Panc1 (cell line): ENCODE data around the gene CREM.

ENCODE experiments used
- REST ChIP-seq, 2 experiments: IDR thresholded peaks; 2 replicates each; pipeline ENCODE4 v1.6.1; 2011 to 2012; ENCODE audit warnings: low read depth in 2 of 2, control low read depth in 1 of 2, low read length in 1 of 2, mild to moderate bottlenecking in 1 of 2, moderate library complexity in 1 of 2; ENCODE audit not compliant: insufficient read depth in 1 of 2
- TF ChIP-seq, protein P1 (sequence below): fragments of 450-650 bp; IDR thresholded peaks from 2 replicates; pipeline ENCODE4 v1.5.1; 2017; ENCODE audit warnings: mild to moderate bottlenecking

DNA sequence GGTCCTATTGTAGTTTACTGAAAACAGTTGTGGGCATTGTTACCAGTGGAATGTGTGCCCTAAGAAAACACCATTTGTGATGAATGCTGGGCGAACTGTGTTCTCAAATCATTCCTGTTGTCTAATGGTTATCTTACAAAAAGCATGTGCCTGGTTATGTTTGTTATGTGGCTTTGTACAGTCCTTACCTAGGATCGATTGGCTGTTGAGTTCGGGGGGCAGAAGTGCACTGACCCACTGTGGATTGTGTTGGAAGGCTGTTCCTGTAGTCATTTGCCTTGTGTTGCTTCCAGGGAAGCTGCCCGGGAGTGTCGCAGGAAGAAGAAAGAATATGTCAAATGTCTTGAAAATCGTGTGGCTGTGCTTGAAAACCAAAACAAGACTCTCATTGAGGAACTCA, 84.3 kb downstream of the CREM start:
- TF ChIP-seq, protein P1, sequence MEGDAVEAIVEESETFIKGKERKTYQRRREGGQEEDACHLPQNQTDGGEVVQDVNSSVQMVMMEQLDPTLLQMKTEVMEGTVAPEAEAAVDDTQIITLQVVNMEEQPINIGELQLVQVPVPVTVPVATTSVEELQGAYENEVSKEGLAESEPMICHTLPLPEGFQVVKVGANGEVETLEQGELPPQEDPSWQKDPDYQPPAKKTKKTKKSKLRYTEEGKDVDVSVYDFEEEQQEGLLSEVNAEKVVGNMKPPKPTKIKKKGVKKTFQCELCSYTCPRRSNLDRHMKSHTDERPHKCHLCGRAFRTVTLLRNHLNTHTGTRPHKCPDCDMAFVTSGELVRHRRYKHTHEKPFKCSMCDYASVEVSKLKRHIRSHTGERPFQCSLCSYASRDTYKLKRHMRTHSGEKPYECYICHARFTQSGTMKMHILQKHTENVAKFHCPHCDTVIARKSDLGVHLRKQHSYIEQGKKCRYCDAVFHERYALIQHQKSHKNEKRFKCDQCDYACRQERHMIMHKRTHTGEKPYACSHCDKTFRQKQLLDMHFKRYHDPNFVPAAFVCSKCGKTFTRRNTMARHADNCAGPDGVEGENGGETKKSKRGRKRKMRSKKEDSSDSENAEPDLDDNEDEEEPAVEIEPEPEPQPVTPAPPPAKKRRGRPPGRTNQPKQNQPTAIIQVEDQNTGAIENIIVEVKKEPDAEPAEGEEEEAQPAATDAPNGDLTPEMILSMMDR, result no peak
- TF ChIP-seq REST (IDR thresholded peaks at IDR 0.05; ENCODE audit: insufficient read depth in 1 of 2, low read depth in 2 of 2, low read length in 1 of 2), result no peak
